Raji (cell line): ENCODE results near the gene TNFSF4.

ENCODE experiments used
- POLR2A ChIP-seq: IDR thresholded peaks from 2 replicates; pipeline ENCODE4 v1.6.1; 2011; ENCODE audit warnings: low read depth, low read length, control low read depth; ENCODE audit not compliant: insufficient read depth

The TNFSF4 gene, protein sequence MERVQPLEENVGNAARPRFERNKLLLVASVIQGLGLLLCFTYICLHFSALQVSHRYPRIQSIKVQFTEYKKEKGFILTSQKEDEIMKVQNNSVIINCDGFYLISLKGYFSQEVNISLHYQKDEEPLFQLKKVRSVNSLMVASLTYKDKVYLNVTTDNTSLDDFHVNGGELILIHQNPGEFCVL

DNA sequence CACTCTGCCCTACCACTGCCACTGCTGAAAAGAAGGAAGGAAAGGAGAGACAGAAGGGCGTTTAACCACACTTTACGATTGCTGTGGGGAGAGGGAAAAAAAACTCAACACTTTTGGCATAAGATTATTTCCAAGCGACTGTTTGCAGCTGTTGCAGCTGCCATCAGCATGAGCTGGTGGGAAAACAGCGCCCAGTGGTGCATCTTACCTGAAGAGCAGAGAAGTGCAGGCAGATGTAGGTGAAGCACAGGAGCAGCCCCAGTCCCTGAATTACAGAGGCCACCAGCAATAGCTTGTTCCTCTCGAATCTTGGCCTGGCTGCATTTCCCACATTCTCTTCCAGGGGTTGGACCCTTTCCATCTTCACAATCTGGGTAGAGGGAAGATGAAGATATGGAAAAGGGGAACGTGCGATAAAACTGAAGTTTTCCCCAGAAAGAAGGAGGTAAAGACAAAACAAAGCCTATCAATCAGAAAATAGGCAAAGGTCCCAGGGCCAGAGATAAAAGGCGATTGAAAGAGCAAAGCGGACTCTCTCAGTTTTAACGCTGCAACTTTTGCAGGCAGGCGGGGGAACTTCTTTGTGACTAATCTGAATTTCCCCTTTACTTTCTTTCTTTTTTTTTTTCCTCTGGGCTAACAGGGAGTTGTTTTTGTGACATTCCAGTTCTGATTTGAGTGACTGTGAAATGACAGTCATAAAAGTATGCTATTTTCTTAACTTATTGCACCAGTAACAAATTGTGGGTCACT is at the start of gene TNFSF4:
TSS of gene TNFSF4 (minus strand) at position 516 of the 753 bp plus-strand sequence. CDS start at position 361, 155 bp downstream.
- no peak for TF ChIP-seq POLR2A

DNA sequence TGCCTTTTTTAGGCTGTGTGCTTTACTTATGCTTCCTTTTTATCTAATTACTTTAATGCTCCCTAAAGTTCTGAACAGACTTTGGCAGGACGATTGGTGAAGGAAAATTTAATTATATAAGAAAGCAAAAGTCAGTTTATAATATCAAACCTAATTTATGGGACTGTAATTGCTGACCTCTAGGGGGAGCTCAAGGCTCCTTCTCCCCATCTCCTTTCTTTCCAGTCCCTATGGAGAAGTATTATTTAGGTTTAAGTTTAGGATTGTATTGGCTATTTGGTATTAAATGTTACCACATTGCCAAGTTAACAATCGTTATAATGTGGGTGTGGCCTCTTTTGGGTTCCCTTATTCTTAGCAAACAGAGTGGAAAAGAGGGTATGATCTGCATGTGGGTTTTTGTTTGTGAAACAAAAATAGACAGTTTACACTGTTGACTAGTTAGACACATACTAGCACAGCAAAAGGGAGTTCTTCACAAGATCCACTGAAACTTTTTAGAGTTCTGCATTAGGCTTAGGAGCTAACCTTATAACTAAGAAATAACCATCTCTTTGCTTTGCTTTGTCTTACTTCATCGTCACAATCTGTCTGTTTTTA is 48.2 kb upstream of the TNFSF4 start:
- no peak for TF ChIP-seq POLR2A

DNA sequence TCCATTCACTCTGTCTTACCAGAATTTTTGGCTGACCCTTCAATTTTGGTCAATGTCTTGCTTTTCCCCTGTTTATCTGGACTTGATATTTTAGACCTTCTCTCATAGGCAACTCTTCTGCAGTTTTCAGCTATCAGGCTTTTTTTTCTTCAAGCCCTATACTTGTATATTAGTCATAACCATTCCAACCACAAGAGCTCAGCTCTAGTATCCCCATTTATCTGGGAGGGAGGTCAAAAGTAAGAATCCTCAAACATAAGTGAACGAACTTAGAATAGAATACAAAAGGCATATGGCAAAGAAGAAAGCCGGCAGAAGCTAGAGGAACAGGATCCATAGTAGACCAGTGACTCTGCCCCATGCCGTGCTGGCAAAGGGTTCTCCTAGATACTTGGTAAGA is 45.9 kb upstream of the TNFSF4 start:
- TF ChIP-seq POLR2A: no peak

DNA sequence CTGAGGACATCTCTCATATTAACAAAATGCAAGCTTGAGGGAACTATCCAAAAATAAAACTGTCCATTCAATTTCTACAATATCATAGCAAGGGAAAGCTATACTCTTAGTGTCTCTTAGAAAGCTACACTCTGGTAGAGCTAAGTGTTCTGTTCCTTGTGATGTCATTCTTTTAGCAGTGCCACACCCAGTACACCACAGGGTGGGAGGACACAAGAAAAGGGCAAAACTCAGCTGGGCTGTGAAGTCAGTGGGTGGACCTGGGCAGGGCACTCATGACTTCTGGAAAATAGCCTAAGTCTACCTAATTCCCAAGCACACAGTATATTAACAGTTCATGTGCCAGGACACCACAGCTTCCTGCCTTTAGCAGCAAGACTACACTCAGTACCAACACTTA is 42.2 kb upstream of the TNFSF4 start:
- no peak for TF ChIP-seq POLR2A

DNA sequence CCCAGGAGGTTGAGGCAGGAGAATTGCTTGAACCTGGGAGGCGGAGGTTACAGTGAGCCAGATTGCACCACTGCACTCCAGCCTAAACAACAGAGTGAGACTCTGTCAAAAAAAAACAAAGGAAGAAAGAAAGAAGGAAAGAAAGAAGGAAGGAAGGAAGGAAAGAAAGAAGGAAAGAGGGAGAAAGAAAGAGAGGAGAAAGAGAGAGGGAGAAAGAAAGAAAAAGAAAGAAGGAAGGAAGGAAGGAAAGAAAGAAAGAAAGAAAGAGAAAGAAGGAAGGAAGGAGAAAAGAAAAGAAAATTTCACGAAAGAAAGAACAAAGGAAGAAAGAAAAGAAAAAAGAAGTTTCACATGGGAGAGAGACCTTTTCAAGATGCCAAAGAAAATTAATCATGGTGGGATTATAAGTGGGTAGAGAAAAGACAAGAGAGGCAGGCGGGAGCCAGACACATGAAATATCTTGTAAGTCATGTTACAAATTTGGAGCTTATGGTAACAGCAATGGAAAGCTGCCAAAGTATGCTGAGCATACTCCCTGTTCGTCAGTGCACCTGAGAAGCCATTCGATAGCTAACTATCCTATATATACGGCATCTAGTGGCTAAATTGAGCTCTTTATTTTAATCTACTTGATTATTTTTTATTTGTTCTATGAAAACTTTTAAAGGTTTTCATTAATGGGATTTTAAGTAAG is 41.3 kb upstream of the TNFSF4 start:
- no peak for TF ChIP-seq POLR2A

DNA sequence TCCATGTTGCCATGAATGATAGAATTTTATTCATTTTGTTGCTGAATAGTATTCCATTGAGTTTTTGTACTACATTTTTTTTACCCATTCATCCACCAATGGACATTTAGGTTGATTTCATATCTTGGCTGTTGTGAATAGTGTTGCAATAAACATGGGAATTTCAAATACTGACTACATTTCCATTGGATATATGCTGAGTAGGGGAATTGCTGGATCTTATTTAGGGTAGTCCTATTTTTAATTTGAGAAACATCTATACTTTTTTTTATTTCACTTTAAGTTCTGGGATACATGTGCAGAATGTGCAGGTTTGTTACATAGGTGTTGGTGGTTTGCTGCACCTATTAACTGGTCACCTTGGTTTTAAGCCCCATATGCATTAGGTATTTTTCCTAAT is 38.8 kb upstream of the TNFSF4 start:
- TF ChIP-seq POLR2A: no peak

DNA sequence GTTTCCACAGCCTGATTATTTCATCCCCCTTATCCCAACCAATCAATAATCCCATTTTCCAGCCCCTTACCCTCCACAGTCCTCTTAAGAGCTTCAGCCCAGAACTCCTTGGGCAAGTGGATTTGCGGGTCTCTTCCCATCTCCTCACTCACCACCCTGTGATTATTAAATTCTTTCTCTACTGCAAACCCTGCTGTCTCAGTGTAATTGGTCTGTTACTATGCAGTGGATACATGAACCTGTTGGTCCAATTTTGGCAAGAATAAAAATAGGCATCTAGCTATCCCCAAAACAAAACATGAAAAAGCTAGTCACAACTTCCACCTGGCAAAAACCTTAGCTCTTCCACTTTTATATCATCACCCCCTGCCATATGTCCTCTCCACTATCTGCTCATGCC is 36.2 kb upstream of the TNFSF4 start:
- no peak for TF ChIP-seq POLR2A

DNA sequence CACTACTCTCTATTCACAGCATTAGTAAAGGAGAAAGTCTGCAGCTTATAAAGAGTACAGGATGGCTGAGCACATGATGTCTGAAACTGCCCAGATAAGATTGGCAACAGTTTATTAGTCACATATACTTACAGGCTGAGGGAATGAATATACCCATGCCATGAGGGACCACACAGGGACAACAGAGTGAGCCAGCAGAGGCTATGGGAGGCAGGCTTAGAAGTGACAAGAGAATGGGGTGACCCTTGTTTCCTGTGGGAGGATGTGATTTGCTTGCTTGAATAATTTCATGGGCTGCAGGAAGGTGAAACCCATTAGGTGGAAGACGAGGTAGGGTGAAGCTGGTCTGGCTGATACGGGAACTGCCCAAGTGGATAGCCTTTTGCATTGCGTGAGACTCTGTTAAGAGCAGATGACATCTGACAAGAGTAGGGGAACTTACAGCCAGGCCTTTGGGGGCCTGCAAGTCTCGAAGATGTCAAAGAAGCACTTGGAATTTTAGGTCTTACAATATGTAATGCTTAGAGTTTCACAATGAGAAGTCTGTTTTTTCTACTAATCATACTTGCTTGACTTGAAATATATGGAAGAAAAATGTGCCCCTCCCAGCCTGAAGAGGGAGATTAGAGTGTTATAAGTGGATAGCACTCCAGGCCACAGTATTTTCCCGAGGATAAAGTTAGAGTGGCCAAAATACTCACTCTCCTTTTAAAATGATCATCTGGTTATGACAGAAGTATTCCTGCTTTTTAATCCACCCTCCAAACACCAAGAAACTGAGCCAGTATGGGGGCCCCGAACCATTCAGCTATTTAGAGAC is 34.6 kb upstream of the TNFSF4 start:
- TF ChIP-seq POLR2A: no peak

DNA sequence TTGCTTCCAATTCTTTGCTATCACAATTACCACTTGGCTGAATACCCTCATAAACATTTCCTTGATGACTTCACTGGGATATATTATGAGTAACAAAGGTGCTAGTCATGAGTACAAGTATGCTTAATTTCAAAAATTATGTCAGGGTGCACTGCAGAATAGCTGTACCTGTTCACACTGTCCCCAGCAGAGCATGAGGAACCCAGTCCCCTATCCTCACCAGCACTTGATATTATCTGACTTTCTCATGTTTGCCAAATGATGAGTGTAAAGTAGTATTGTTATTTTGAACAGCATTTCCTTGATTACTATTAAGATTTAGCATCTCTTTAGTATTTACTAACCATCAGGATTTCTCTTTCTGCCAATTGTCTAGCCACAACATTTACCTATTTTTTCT is 33.5 kb upstream of the TNFSF4 start:
- no peak for TF ChIP-seq POLR2A

DNA sequence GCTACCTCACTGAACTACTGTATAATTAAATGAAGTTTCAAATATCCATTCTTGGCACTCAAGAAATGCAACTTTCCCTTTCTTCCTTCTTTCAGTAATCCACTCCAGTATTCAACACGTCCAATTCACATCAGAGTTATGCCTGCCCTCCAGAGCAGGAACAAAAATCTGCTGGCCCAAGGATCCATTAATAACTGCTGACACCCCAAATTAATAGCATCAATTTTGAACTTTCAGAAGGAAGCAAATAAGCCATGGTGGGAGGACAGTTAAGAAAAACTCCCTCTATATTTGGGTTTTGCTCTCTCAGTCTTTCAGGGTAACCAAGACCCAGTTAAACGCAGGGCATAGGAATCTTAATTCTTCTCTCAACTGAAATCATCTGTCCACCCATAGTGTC is 31.9 kb upstream of the TNFSF4 start:
- no peak for TF ChIP-seq POLR2A

DNA sequence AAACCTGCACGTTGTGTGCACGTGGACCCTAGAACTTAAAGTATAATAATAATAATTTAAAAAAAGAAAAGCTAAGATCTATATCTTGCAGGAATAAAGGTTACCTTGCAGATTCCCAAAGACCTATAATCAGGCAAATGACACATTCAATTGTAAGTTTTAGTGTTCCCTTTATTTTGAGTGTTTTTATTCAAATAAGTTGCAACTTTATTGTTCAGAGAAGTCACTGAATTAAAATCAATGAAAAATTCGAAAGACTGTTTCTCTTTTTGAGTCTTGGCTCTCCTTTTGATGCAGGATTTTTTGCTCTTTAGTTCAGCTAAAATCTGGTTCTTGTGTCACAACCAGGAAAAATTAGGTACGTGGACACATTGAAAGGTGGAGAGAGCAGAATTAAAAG is 27.8 kb upstream of the TNFSF4 start:
- TF ChIP-seq POLR2A: no peak

DNA sequence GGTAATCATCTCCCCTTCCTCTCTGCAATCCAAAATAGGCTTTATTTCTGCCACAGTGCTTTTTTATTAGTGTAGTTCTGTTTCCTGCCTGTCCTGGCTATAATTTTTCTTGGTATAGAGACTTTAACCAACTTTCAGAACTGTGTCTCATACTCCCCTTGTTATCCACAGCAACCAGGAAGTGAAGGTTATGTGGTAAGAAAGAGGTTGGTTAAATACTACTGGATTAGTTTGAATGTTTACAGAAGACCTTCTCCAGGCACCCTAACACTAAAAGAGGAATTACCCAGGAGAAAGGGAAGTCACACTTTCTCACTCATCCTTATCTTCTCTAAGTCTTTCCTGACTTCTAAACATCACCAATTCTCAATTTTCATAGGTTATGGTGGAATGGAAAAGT is 17.8 kb upstream of the TNFSF4 start:
- TF ChIP-seq POLR2A: no peak

DNA sequence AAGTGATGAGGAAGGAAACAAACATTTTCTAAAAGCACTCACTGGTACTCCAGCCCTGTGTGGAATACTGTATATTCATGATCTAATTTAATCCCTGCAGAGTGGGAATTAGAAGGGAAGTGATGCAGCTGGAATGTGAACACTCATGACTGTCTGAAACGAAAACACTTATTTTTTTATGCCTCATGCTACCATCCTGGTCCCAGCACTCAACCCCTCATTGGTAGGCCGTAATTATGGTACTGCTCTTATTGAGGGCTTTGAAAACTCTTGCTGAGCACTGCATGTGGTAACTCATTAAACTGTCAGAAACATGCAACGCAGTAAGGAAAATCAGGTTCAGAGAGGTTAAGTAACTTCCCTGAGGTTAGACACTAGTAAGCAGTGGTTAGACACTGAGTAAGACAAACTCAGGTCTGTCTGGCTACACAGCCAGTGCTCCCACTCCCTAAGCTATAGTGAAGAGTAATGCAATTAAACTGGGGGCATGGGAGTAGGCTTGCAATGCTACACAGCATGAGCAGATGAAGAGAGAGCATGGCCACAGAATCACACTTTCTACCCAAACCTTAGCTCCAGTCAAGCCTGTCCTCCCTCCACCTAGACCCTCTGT is 17.3 kb upstream of the TNFSF4 start:
- TF ChIP-seq POLR2A: no peak

DNA sequence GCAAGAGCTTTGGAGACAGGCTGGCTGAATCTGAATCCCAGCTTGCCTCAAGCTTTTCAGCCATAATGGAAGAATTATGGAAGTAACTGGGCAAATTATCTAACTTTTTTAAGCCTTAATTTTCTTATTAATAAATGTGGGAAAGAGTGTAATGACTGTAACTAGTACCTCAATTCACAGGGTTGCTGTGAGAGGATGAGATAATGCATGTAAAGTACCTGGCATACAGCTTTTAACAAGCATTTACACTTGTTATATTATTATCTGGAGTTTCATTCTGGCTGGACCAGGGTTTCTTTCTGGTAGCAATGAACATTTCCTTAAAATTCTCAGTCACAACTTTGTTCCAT is 15.9 kb upstream of the TNFSF4 start:
- no peak for TF ChIP-seq POLR2A
